ENCODE measurements around the gene CHSY1. TPM values are rescaled to one million over a fixed set of nuclear protein-coding genes. Genes with fewer than 3 reads are reported as not detected.

The CHSY1 gene
- polyA plus RNA-seq, 2 of the 4 experiments (the other 2 are of a cell fraction) = 16.0 to 28.1 TPM

DNA sequence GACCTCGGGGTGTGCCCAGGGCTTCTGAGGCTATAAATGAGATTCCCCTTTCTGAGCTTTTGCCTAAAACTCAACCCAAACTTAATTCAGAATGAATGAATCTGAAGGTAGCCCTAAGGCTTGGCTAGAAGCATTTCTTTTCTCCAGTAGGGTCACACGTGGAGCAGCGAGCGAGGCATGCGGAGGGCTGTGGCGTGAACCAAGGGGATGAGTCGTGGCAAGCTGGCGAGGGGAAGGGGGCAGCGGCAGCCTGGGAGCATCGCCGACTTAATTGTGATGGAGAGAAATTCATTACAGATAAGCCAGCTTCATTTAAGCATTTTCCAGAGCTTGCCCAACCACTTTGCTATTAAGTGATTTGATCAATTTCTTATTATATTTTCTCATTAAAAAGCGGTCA lies 79.9 kb downstream of the CHSY1 start (continued):
- TF ChIP-seq RARB (CRISPR knock-in tag; IDR thresholded peaks at IDR 0.05) (no peak), NFE2L2 (conservative IDR thresholded peaks at IDR 0.05; ENCODE audit: low read length) (no peak), KDM1A (IDR thresholded peaks at IDR 0.05; ENCODE audit: low read depth) (no peak)
- TF ChIP-seq, protein P1, sequence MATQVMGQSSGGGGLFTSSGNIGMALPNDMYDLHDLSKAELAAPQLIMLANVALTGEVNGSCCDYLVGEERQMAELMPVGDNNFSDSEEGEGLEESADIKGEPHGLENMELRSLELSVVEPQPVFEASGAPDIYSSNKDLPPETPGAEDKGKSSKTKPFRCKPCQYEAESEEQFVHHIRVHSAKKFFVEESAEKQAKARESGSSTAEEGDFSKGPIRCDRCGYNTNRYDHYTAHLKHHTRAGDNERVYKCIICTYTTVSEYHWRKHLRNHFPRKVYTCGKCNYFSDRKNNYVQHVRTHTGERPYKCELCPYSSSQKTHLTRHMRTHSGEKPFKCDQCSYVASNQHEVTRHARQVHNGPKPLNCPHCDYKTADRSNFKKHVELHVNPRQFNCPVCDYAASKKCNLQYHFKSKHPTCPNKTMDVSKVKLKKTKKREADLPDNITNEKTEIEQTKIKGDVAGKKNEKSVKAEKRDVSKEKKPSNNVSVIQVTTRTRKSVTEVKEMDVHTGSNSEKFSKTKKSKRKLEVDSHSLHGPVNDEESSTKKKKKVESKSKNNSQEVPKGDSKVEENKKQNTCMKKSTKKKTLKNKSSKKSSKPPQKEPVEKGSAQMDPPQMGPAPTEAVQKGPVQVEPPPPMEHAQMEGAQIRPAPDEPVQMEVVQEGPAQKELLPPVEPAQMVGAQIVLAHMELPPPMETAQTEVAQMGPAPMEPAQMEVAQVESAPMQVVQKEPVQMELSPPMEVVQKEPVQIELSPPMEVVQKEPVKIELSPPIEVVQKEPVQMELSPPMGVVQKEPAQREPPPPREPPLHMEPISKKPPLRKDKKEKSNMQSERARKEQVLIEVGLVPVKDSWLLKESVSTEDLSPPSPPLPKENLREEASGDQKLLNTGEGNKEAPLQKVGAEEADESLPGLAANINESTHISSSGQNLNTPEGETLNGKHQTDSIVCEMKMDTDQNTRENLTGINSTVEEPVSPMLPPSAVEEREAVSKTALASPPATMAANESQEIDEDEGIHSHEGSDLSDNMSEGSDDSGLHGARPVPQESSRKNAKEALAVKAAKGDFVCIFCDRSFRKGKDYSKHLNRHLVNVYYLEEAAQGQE (IDR thresholded peaks at IDR 0.05) = no peak

DNA sequence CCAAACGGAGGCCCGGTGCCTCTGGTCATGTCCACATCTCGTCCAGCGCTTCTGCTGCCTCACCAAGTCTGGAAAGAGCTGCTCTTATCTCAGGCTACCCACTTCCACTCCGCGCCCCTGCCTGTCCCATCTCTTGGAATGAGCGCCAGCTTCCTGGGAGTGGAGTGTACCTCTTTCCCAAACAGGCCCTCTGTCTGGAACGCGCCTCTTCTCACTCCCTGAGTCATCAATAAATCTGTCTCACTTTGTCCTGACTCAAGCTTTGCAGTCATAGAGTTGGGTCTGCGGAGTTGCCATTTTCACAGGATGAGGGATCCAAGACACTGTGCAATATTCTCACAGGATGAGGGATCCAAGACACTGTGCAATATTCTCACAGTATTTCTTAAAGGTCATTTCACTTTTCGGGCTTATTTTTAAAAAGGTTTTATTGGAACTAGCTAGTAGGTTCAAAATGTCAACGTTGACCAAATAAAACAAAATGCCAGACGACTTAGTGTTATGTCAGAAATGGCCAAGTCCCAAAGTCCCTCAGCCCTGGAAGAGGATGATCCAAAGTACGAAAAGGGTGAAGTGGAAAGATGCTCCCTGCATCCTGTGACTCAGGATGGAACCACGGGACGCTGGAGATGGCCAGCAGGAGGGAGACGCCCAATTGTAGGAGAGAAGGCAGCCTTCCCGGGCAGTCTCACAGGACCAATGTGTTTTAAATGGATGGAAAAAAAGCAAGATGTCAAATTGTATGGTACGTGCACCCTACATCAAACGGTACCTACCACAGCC lies 81.1 kb downstream of the CHSY1 start:
- ChIA-PET POLR2A (no interaction called here), CTCF (interaction anchor here (0.8 to 1.3 kb wide), 2 partner anchors 36 to 154 kb away, joined by 3 read pairs; no protein-coding TSS in a partner anchor)
- no peak for DNase-seq (ENCODE audit: low read depth in 1 of 2, low spot score in 1 of 2)
- TF ChIP-seq GATA3 (IDR thresholded peaks at IDR 0.05; ENCODE audit: borderline replicate concordance) (0 out of 2 replicates have a peak, but pooled peaks have one; percentile 14), EHF (CRISPR knock-in tag; IDR thresholded peaks at IDR 0.05) (no peak), MAFK (IDR thresholded peaks at IDR 0.05; ENCODE audit: partially characterized antibody) (peak; percentile 32)
- no peak overlapping the region for H3K4me3 ChIP-seq
- no peak for FAIRE-seq
- no peak overlapping the region for H3K27ac ChIP-seq
- H3K4me2 ChIP-seq = no peak overlapping the region
- peak in 1 of 2 experiments; percentile 55; a peak in 4 of 6 replicates for ATAC-seq
- no peaks in the 10 kb centered on the region for H3K4me1 ChIP-seq
- H3K9me3 ChIP-seq = peaks cover 20% of the 10 kb centered on the region
- 72% methylated on average over 20 of the region's 20 CpGs for WGBS (ENCODE audit: missing lambda C conversion rate)

DNA sequence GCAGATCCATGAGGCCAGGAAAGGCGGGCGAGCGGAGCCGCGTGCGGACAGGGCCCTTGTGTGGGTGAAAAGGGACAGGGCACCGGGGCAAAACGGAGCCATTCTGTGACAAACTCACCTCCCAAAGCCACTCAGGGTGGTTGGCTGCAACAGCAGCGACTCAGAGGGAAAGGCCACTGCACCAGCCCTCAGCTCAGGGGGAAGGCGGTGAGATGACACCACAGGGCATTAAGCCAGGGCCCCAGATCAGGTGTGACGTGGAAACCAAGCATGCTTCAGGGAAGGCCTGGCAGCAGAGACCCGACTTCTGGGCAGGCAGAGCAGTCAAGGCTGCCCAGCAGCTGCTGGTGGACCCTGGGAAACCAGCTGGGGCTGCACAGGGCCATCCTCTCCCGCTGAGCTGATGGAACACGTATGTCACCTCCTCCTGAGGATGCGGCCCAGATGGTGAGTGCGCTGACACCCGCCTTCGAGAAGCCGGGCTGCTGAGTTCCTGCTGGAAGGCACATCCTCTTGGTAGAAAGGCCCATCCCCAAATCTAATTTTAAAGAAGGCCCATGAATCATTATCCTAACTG lies 82.3 kb downstream of the CHSY1 start:
- no peak for FAIRE-seq
- H3K9me3 ChIP-seq = peaks cover 32% of the 10 kb centered on the region
- no peak overlapping the region for H3K4me2 ChIP-seq
- WGBS (ENCODE audit: missing lambda C conversion rate) = 85% methylated on average over 19 of the region's 19 CpGs
- POLR2A ChIA-PET = no interaction called here
- 0 out of 6 replicates have a peak, but pooled peaks of 1 of the 2 experiments have one; percentile 4 for ATAC-seq
- TF ChIP-seq GATA3 (IDR thresholded peaks at IDR 0.05; ENCODE audit: borderline replicate concordance) (no peak), TP53 (CRISPR knock-in tag; IDR thresholded peaks at IDR 0.05) (no peak), ESRRA (IDR thresholded peaks at IDR 0.05; ENCODE audit: borderline replicate concordance, low read length) (no peak), RAD21 (conservative IDR thresholded peaks at IDR 0.05 in 1 of 2, IDR thresholded peaks at IDR 0.05 in 1 of 2) (no peak), RCOR1 (IDR thresholded peaks at IDR 0.05; ENCODE audit: low read depth, low read length) (no peak), NPAS2 (CRISPR knock-in tag; IDR thresholded peaks at IDR 0.05; ENCODE audit: borderline replicate concordance) (no peak), HOXA7 (CRISPR knock-in tag; IDR thresholded peaks at IDR 0.05) (no peak), EP300 (IDR thresholded peaks at IDR 0.05) (no peak), RARB (CRISPR knock-in tag; IDR thresholded peaks at IDR 0.05) (no peak), PHF8 (IDR thresholded peaks at IDR 0.05; ENCODE audit: borderline replicate concordance, low read depth) (no peak), SMC3 (IDR thresholded peaks at IDR 0.05) (no peak)
- TF ChIP-seq, protein P2, sequence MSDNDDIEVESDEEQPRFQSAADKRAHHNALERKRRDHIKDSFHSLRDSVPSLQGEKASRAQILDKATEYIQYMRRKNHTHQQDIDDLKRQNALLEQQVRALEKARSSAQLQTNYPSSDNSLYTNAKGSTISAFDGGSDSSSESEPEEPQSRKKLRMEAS (IDR thresholded peaks at IDR 0.05) = no peak
- TF ChIP-seq, protein P3, sequence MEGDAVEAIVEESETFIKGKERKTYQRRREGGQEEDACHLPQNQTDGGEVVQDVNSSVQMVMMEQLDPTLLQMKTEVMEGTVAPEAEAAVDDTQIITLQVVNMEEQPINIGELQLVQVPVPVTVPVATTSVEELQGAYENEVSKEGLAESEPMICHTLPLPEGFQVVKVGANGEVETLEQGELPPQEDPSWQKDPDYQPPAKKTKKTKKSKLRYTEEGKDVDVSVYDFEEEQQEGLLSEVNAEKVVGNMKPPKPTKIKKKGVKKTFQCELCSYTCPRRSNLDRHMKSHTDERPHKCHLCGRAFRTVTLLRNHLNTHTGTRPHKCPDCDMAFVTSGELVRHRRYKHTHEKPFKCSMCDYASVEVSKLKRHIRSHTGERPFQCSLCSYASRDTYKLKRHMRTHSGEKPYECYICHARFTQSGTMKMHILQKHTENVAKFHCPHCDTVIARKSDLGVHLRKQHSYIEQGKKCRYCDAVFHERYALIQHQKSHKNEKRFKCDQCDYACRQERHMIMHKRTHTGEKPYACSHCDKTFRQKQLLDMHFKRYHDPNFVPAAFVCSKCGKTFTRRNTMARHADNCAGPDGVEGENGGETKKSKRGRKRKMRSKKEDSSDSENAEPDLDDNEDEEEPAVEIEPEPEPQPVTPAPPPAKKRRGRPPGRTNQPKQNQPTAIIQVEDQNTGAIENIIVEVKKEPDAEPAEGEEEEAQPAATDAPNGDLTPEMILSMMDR (IDR thresholded peaks at IDR 0.05) = no peak
- no peak for DNase-seq (ENCODE audit: low read depth in 1 of 2, low spot score in 1 of 2)
- CTCF ChIA-PET = interaction anchor here (1.4 kb wide), 1 partner anchor 16 kb away, joined by 4 read pairs; no protein-coding TSS in a partner anchor
- no peak overlapping the region for H3K4me3 ChIP-seq
- no peak overlapping the region for H3K27ac ChIP-seq
- H3K4me1 ChIP-seq = no peaks in the 10 kb centered on the region

Measured in A549 (cell line).